Glutamatergic neuron (in vitro differentiated cells): ENCODE measurements around the gene ADCY2. TPM values are rescaled to one million over a fixed set of nuclear protein-coding genes. Genes with fewer than 3 reads are reported as not detected.
"Not testable (repeated sequence)": the region's sequence is repeated elsewhere in the genome, so short reads cannot be mapped to it uniquely, and the experiment has no call there.

Experiments
- DNase-seq: peaks from one replicate; pipeline ENCODE4 v3.0.0; 2022
- H3K27ac Mint-ChIP-seq: one replicate; pipeline ENCODE4 v1.8.0; 2020; ENCODE audit warnings: mild to moderate bottlenecking, mixed read lengths, inconsistent platforms; ENCODE audit not compliant: unreplicated experiment
- H3K27me3 Mint-ChIP-seq: one replicate; pipeline ENCODE4 v1.8.0; 2020; ENCODE audit warnings: mild to moderate bottlenecking, moderate library complexity, mixed read lengths, inconsistent platforms; ENCODE audit not compliant: unreplicated experiment
- H3K36me3 Mint-ChIP-seq: one replicate; pipeline ENCODE4 v1.8.0; 2020; ENCODE audit warnings: mild to moderate bottlenecking, mixed read lengths, inconsistent platforms; ENCODE audit not compliant: unreplicated experiment
- H3K4me1 Mint-ChIP-seq: one replicate; pipeline ENCODE4 v1.8.0; 2020; ENCODE audit warnings: mild to moderate bottlenecking, low read depth, mixed read lengths, inconsistent platforms; ENCODE audit not compliant: unreplicated experiment
- H3K4me3 Mint-ChIP-seq: one replicate; pipeline ENCODE4 v1.8.0; 2020; ENCODE audit warnings: mild to moderate bottlenecking, mixed read lengths, inconsistent platforms; ENCODE audit not compliant: unreplicated experiment
- H3K9me3 Mint-ChIP-seq: one replicate; pipeline ENCODE4 v1.8.0; 2020; ENCODE audit warnings: mild to moderate bottlenecking, moderate library complexity, mixed read lengths, inconsistent platforms; ENCODE audit not compliant: unreplicated experiment
- CTCF ChIP-seq: fragments of 200-600 bp; sonication (generic); IDR thresholded peaks from one replicate; pipeline ENCODE4 v1.5.0; 2021; ENCODE audit not compliant: partially characterized antibody, unreplicated experiment
- total RNA-seq: library from RNA; stranded (reverse); fragmentation: NEBNext Ultra II Directional; extraction: Animal tissue kit (Norgen Biotek cat#: 25700); gene quantifications from one replicate; pipeline ENCODE4 v1.2.1, GENCODE V29; 2021; ENCODE audit not compliant: unreplicated experiment

ADCY2 gene
- total RNA-seq, 1 donor from 2014 or later, result 3.8 TPM

GRCh38 chr5:7420510-7421280 lies 24.8 kb downstream of the ADCY2 start:
- Mint-ChIP-seq H3K4me3 (no peak overlapping the region), H3K27ac (no peak overlapping the region), H3K27me3 (no peaks in the 10 kb centered on the region), H3K4me1 (peaks cover 5% of the 10 kb centered on the region), H3K9me3 (peaks cover 3% of the 10 kb centered on the region), H3K36me3 (no peaks in the 10 kb centered on the region)
- DNase-seq, result no peak
- TF ChIP-seq CTCF, result no peak

- Mint-ChIP-seq H3K4me1 (peaks cover 5% of the 10 kb centered on the region), H3K27ac (no peak overlapping the region), H3K9me3 (no peaks in the 10 kb centered on the region), H3K4me3 (no peak overlapping the region), H3K27me3 (no peaks in the 10 kb centered on the region), H3K36me3 (no peaks in the 10 kb centered on the region)
- no peak for TF ChIP-seq CTCF
- DNase-seq, result no peak
Observed at GRCh38 chr5:7422316-7423106, 26.6 kb downstream of the ADCY2 start.

DNA sequence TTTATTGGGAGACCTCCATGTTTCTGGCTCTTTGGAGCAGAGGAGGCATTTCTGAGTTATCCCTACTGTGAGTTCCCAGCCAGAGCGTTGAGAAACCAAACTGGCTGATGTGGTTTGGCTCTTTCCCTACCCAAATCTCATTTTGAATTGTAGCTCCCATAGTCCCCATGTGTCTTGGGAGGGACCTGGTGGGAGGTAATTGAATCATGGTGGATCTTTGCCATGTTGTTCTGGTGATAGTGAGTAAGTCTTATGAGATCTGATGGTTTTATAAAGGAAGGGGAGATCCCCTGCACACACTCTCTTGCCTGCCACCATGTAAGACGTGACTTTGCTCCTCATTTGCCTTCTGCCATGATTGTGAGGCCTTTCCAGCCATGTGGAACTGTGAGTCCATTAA lies 27.3 kb downstream of the ADCY2 start:
- not testable (repeated sequence) for H3K27ac Mint-ChIP-seq, H3K27me3 Mint-ChIP-seq, H3K4me1 Mint-ChIP-seq, H3K4me3 Mint-ChIP-seq, DNase-seq, H3K36me3 Mint-ChIP-seq, H3K9me3 Mint-ChIP-seq

DNA sequence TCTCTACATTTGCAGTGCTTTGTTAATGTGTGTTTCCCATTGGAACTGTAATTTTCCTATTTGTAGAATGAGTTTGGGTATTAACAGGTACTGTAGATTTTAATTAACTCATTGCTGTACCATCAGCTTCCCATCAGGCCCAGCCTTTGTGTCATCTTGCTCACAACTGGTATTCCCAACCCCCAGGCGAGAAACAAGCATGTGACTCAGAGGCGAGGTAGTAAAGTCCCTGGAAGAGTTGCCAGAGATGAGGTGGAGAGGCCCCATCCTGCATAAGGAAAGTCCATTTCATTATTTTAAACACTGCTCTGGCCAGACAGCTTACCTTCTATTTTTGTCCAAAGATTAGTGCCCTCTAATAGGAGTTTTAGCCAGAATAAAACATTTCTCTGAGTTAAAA lies 29.9 kb downstream of the ADCY2 start:
- Mint-ChIP-seq H3K27me3 (no peaks in the 10 kb centered on the region), H3K4me1 (peaks cover 3% of the 10 kb centered on the region), H3K27ac (no peak overlapping the region), H3K9me3 (no peaks in the 10 kb centered on the region), H3K4me3 (no peak overlapping the region), H3K36me3 (no peaks in the 10 kb centered on the region)
- TF ChIP-seq CTCF, result no peak
- no peak for DNase-seq

DNA sequence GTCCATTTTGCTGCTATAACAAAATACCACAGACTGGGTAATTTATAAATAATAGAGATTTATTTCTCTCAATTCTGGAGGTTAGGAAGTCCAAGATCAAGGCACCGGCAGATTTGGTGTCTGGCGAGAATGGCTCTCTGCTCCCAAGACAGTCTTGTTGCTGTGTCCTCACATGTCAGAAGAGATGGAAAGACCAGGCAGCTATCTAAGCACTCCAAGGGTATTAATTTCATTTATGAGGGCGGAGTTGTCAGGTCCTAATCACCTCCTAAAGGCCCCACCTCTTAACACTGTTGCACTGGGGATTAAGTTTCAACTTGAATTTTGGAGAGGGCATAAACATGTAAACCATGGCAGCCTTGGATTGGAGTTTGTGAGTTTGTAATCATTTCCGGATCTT lies 30.3 kb downstream of the ADCY2 start:
- H3K9me3 Mint-ChIP-seq, result no peaks in the 10 kb centered on the region
- no peak overlapping the region for H3K4me3 Mint-ChIP-seq
- no peak overlapping the region for H3K27ac Mint-ChIP-seq
- H3K36me3 Mint-ChIP-seq, result no peaks in the 10 kb centered on the region
- no peaks in the 10 kb centered on the region for H3K27me3 Mint-ChIP-seq
- DNase-seq, result no peak
- no peak for TF ChIP-seq CTCF
- H3K4me1 Mint-ChIP-seq, result peaks cover 2% of the 10 kb centered on the region
